HG03025 (cell line): ENCODE results near the gene KANK4.

Source experiments
- ATAC-seq: cut with Tn5 transposase; IDR thresholded peaks from one replicate; pipeline ENCODE4 v1.9.1; 2021; ENCODE audit warnings: mild to moderate bottlenecking, moderate library complexity; ENCODE audit not compliant: unreplicated experiment, low FRiP score

Gene KANK4

DNA sequence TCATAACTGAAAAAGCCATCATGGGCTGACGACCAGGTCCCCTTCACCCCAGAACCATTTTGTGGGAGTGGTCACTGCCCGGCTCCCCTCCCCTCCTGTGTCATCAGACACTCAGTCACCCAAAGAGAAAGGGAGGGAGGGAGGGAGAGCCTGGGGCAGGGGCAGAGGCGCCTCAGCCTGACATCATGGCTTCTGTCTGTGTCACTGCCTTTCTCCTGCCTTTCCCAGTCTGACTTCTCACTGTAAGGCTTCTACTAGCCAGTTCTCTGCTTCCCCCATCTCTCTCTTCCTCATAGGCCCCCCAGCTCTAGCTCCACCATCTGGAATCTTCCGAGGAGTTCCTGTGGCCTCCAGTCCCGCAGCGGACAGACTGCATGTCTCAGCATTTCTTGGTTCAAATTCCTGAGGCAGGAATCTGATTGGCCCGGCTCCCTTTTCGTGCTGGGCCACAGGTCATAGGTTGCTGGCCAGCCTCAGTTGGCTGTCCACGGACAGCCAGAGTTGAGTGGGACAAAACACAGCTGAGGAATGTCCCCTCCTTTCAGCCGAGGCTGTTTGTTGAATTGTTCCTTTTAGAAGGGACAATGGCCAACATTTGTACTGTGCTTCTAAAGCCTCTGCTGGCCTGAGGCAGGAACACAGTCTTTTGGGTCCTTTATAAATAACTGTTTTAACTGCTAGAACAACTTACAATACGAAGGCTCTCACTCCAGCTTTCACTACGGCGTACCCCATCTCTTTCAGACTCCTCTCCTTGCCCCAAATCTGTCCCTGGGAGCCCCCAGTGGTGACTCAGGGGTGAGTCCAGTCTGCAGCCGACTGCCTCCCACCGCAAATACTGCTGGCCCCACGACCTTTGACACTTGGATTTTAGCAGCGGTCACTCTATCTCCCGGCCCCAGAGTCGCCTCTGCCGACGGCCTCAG, 18.7 kb upstream of the KANK4 start:
- no peak for ATAC-seq

GRCh38 chr1:62336995-62337705, 17.9 kb upstream of the KANK4 start:
- ATAC-seq = no peak

DNA sequence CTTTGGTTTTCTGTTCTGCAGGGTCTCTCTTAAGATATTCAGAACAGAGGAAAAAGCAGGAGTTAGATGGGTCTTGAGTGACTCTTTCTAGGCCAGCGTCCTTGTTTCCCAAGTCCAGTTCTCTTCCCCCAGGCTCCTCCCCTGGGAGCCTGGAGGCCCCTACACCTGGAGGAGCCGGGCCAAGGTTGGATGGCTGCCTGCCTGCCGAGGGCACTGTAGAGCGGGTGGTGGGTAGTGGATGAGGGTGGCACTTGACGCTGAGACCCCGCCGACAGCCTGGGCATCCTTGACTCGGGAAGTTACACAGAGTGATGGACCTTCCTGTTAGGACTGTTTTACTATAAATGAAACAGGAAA, 17.4 kb upstream of the KANK4 start:
- ATAC-seq = no peak

DNA sequence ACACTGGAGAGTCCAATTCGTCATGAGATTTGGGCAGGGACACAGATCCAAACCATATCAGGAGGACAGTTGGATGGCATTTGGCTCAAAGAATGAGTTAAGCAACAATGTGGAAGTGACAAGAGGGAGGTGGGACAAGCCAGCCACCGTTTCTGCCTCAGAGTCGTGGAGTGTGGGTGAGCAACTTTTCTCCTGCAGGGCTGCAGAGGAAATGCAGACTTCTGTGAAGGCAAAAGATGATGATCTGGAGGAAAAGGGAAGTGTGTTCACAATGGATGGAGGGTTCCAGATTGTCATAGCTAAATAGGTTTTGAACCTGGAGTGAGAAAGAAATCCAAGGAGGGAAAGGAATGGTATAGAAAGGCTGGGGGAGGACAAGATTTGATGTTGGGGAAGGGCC, 16.4 kb upstream of the KANK4 start:
- no peak for ATAC-seq

GRCh38 chr1:62334434-62334985, 15.3 kb upstream of the KANK4 start:
- ATAC-seq = no peak

DNA sequence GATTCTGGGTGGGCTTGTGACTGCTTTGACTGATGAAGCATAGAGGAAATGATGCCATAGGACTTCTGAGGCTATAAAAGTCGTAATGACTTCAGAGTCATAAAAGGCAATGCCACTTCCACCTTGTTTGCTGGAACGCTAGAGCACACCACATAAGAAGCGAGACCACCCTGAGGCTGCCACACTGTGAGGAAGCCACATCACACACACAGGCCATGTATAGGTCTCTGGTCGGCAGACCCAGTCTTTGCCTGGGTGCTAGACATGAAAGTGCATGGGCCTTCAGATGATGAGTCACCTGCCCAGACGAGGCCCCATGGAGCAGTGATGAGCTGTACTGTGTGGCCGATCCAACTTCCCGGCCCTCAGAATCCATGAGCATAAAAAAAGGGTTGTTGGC, 14.2 kb upstream of the KANK4 start:
- no peak for ATAC-seq

- no peak for ATAC-seq
Observed at GRCh38 chr1:62327360-62328055, 8.3 kb upstream of the KANK4 start.

- no peak for ATAC-seq
Observed at GRCh38 chr1:62325681-62326080, 6.4 kb upstream of the KANK4 start.

- no peak for ATAC-seq
Observed at GRCh38 chr1:62325081-62325480, 5.8 kb upstream of the KANK4 start.

GRCh38 chr1:62321446-62321845, 2.2 kb upstream of the KANK4 start:
- ATAC-seq = no peak

- no peak for ATAC-seq
Observed at GRCh38 chr1:62318320-62318755, 896 bp downstream of the KANK4 start.

DNA sequence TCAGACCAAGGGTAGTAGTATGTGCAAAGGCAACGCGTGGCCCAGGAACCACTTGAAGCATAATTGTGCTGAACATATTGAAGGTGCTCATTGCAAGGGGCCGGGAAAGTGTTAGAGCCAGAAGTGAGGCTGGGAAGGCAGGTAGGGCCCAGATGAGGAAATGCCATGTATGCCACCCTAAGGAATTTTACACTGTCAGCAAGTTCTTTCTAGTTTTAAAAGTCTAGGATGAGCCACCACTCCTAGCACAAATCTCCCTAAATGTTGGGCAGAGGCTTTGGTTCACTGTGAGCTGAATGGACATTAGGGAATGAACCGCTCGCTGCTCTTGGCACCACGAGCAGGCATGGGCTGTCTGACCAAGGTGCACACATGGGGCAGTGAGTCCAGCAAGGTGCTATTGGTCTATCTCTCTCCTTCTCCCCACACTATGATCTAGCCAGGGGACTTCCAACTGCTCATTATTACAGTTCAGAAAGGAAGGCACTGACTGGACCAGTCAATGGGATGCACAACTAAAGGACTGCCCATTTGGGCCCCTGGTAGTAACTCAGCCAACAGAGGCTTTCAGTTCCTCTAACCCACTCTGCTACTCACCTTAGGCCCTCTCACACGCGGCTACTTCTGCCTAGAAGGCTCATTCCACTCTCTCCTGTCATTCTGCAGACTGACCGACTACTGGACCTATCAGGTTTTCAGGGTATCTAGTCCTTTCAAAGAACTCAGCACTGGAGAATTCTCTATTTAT, 2.0 kb downstream of the KANK4 start:
- ATAC-seq = no peak

GRCh38 chr1:62316135-62316534, 3.1 kb downstream of the KANK4 start:
- ATAC-seq = no peak

GRCh38 chr1:62315387-62315786, 3.8 kb downstream of the KANK4 start:
- ATAC-seq = no peak

- ATAC-seq = no peak
Observed at GRCh38 chr1:62314454-62315350, 4.5 kb downstream of the KANK4 start.

GRCh38 chr1:62312698-62313097, 6.5 kb downstream of the KANK4 start:
- no peak for ATAC-seq

DNA sequence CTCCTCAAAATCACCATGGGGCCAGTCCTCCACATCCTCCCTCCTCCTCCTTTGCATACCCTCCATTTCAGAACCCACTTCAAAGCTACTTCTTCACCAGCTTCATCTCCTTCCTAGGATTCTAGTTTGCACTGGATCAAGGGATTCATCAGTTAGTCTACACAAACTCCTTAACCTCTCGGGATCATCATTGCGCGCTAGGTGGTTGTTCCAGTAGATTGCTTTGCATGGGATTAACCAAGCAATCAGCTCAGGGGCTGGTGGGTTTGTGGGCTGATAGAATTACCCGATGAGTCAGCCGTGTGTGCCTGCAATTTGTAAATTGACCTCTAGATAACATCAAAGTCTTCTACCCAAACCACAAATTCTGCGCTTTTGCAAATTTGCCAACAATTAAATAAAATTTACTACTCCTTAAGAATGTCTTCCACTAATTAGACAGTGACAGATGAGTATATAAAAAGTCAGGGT, 7.7 kb downstream of the KANK4 start:
- ATAC-seq = no peak

GRCh38 chr1:62309906-62310305, 9.3 kb downstream of the KANK4 start:
- ATAC-seq = no peak

GRCh38 chr1:62308606-62309005, 10.6 kb downstream of the KANK4 start:
- no peak for ATAC-seq
